GM10847 (cell line): ENCODE results near the gene P4HA1.

ENCODE experiments used
- POLR2A ChIP-seq: IDR thresholded peaks from 2 replicates; pipeline ENCODE4 v1.6.1; 2011; ENCODE audit not compliant: insufficient read length; ENCODE audit errors: extremely low read depth

Gene P4HA1

DNA sequence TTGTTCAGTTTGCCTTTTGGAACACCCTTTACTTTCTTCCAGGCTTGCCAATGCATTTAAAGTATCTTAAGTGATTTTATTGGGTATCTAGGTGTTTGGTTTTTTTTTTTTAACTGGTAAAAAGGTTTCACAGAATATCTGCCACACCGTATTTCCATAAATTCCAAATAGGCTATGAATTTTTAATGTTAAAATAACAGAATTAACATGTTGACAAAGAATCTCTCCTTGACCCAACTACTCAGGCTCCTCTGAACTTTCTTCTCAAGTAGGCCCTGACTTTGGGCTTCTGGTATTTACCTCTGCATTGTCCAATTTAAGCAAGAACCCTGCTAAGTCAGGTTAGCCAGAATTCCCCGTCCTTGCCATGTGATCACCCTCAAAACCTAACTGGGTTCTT, 80.9 kb downstream of the P4HA1 start:
- TF ChIP-seq POLR2A, result no peak

GRCh38 chr10:73003822-73004221, 92.8 kb downstream of the P4HA1 start:
- TF ChIP-seq POLR2A, result no peak

DNA sequence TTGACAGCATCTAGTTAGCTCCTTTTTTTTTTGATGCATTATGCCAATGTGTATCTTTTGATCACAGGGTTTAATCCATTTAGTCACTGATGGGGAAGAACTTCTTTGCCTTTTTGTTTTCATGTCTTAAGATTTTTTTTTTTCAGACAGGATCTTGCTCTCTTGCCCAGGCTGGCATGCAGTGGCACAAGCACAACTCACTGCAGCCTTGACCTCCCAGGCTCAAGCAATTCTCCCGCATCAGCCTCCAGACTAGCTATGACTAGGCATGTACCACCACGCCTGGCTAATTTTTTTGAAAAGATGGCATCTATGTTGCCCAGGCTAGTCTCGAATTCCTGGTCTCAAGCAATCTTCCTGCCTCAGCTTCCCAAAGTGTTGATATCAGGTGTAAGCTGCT, 95.7 kb downstream of the P4HA1 start:
- TF ChIP-seq POLR2A, result no peak

DNA sequence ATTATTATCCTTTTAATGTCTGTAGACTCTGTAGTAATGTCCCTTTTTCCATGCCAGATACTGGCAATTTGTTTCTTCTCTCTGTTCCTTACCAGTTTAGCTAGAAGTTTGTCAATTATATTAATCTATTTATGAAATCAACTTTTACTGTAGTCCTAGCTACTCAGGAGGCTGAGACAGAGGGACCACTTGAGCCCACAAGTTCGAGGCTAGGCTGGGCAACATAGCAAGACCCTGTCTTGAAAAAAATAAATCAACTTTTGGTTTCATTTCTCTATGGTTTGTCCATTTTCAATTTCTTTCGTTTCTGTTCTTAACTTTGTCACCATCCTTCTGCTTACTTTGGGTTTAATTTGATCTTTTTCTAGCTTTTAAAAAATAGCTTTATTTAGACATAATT, 99.6 kb downstream of the P4HA1 start:
- no peak for TF ChIP-seq POLR2A

DNA sequence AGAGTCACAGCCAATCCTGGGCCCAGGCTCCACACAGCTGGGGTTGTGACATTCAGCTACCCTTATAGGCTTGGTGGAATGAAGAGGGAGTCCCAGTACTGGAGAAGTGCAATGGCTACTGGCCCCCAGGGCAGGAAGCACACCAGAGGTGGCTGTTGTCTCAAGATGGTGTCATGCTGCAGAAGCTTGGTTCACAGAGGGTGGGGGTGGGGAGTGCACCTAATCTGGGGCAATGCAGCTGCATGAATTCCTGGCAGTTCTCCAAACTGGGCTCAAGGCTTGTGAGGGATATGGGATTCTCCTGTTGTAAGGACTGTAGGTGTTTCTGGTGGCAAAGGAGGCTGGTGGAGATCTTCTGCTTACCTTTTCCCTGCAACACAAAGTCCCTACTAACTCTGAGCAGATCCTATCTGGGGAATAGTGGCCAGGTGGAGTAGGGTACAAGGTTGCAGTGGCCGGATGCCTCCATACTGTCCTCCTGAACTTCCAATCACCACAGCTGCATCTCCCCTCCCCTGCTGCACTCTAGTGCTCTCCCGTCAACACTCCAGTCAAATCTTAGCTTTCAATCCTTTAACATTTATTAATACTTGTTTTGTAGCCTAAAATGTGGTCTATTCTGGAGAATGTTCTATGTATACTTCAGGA, 114.7 kb downstream of the P4HA1 start:
- TF ChIP-seq POLR2A, result no peak

DNA sequence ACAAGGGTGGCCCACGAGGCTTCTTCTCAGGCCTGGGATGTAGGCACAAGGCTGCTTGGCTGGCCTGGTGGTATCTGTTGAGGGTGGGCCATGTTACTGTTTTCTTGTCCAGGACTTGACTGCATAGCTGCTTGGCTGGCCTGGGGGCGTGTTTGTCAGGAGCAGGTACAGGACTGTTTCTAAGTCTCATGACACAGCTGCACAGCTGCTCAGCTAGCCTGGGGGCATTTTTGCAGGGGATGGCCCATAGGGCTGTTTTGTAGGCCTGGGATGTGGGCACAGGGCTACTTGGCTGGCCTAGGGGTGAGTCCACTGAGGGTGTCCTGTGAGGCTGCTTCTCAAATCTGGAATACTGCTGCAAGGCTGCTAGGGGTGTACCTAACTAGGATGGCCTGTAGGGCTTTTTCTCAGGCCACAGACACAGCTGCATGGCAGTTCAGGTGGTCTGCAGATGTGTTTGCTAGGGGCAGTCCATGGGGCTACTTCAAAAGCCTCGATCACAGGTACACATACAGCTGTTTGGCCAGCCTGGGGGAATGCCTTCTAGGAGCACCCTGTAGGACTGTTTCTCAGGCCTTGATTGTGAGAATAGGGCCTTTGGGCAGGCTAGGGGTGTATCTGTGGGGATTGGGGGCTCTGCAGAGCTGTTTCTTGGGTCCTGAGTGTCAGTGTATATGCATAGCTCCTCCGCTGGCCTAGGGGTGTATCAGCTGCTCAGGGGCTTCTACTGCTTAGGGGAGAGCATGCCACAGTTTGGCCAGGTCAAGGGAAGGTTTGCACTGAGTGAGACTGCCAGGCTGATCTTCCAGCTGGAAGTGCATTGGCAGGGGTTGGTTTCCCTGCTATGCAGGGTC, 115.4 kb downstream of the P4HA1 start:
- TF ChIP-seq POLR2A, result no peak

DNA sequence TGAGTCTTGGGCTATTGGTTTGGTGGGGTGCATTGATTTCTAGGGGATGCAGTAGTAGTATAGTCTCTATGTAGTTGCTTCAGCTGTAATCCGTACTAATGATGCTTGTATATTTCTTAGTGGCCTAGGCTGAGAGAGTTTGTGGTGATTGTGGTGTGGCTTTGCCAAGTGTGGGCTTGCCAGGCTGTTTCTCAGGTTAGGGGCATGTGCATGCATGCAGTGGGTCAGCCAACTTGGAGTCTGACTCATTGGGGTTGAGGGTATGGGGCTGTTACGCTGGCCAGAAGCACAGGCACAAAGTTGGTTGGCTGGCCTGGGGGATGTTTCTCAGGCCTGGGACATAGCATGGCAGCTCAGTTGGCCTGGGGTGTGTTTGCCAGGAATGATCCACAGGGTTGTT, 116.3 kb downstream of the P4HA1 start:
- TF ChIP-seq POLR2A, result no peak

DNA sequence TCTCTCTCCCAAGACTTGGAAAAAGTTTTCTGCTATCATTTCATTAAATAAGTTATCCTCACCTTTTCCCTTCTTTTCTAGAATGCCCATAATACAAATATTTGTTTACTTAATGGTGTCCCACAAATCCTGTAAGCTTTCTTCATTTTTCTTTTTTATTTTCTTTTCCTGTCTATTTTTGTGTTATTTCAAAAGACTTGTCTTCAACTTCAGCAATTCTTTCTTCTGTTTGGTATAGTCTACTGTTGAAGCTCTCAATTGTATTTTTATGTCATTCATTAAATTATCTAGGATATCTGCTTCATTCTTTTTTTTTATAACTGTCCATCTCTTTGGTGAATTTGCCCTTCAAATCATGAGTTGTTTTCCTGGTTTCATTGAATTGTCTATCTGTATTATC, 117.0 kb downstream of the P4HA1 start:
- TF ChIP-seq POLR2A, result no peak

- TF ChIP-seq POLR2A, result no peak
Observed at GRCh38 chr10:72976886-72977285, 119.8 kb downstream of the P4HA1 start.
